Neural progenitor cell (in vitro differentiated cells): ENCODE measurements around the gene CSAG3.
"Not testable (repeated sequence)": the region's sequence is repeated elsewhere in the genome, so short reads cannot be mapped to it uniquely, and the experiment has no call there.

Experiments used
- EZH2 ChIP-seq: fragments of 200-600 bp; sonication (generic); IDR thresholded peaks from 2 replicates; pipeline ENCODE4 v1.6.1; 2017; ENCODE audit warnings: antibody characterized with exemption, mild to moderate bottlenecking, moderate library complexity
- TF ChIP-seq, protein P1 (sequence below): fragments of 200-600 bp; sonication (generic); IDR thresholded peaks from 2 replicates; pipeline ENCODE4 v1.5.1; 2017; ENCODE audit warnings: antibody characterized with exemption, mild to moderate bottlenecking

DNA sequence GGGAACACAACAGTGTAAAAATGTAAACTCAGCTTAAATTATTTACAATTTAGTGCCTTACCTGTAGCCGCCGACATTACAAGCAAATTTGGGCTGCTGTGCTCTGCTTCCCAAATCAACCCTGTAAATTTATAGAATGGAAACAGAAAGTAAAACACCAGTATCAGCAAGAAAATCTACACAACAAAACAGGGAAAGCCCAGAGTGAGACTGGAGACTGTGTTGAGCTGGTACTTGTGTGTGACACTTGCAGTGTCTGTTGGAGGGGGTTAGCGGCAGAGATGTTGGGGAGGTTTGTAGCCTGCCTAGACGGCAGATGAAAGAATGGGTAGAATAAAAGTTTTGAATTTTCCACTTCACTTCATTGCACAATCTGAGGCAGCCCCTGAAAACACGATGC lies 45.8 kb upstream of the CSAG3 start:
- TF ChIP-seq, protein P1, sequence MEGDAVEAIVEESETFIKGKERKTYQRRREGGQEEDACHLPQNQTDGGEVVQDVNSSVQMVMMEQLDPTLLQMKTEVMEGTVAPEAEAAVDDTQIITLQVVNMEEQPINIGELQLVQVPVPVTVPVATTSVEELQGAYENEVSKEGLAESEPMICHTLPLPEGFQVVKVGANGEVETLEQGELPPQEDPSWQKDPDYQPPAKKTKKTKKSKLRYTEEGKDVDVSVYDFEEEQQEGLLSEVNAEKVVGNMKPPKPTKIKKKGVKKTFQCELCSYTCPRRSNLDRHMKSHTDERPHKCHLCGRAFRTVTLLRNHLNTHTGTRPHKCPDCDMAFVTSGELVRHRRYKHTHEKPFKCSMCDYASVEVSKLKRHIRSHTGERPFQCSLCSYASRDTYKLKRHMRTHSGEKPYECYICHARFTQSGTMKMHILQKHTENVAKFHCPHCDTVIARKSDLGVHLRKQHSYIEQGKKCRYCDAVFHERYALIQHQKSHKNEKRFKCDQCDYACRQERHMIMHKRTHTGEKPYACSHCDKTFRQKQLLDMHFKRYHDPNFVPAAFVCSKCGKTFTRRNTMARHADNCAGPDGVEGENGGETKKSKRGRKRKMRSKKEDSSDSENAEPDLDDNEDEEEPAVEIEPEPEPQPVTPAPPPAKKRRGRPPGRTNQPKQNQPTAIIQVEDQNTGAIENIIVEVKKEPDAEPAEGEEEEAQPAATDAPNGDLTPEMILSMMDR: not testable (repeated sequence)
- TF ChIP-seq EZH2: not testable (repeated sequence)
